NCI-H226 (cell line): ENCODE results near the gene ZNF555.
"Not testable (repeated sequence)": the region's sequence is repeated elsewhere in the genome, so short reads cannot be mapped to it uniquely, and the experiment has no call there.

Experiments
- DNase-seq: peaks from one replicate; pipeline ENCODE4 v3.0.0-alpha.2; 2015

The ZNF555 gene

DNA sequence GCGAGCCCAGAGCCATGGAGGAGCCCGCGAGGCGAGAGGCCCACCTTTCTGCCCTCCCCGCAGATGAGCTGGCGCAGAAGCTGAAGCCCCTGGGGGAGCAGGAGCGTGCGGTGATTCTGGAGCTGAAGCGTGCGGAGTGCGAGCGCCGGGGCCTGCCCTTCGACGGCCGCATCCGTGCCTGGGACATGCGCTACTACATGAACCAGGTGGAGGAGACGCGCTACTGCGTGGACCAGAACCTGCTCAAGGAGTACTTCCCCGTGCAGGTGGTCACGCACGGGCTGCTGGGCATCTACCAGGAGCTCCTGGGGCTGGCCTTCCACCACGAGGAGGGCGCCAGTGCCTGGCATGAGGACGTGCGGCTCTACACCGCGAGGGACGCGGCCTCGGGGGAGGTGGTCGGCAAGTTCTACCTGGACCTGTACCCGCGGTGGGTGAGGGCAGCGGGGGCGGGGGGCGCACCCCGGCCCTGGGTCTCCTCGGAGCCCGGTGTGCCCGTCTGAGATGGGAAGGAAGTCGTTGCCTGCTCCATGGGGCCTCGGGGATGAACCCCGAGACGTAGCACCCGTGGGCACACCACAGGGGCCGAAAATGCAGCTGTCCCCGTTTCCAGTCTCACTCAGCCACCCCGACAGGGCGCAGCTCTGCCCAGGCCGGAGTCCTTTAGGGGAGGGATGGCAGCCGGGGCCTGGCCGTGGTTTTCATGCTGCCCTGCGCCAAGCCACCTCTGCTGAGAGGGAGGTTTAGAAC lies 33.7 kb upstream of the ZNF555 start:
- no peak for DNase-seq

DNA sequence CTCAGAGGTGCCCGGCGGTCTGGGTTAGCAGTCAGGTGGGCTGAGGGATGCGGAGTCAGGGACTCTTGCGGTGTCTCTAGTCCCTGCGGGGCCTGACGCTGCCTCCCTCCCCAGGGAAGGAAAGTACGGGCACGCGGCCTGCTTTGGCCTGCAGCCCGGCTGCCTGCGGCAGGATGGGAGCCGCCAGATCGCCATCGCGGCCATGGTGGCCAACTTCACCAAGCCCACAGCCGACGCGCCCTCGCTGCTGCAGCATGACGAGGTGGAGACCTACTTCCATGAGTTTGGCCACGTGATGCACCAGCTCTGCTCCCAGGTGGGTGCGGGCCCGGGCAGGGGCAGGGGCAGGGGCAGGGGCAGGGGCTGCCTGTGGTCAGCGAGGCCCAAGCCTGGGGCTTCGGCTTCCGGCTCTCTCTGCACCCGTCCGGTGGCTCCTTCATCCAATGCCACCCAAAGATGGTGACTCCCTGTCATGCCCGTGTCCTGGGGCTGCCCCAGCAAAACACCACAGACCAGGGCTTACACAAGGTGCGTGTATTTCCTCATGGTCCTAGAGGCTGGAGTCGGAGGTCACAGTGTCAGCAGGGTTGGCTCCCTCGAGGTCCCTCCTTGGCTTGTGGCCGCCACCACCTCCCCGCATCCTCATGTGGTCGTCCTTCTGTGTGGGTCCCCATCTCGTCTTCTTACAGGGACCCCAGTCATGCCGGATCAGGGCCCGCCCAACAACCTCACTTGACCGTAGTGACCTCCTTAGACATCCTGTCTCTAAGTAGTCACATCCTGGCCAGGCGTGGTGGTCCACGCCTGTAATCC lies 32.9 kb upstream of the ZNF555 start:
- DNase-seq: no peak

DNA sequence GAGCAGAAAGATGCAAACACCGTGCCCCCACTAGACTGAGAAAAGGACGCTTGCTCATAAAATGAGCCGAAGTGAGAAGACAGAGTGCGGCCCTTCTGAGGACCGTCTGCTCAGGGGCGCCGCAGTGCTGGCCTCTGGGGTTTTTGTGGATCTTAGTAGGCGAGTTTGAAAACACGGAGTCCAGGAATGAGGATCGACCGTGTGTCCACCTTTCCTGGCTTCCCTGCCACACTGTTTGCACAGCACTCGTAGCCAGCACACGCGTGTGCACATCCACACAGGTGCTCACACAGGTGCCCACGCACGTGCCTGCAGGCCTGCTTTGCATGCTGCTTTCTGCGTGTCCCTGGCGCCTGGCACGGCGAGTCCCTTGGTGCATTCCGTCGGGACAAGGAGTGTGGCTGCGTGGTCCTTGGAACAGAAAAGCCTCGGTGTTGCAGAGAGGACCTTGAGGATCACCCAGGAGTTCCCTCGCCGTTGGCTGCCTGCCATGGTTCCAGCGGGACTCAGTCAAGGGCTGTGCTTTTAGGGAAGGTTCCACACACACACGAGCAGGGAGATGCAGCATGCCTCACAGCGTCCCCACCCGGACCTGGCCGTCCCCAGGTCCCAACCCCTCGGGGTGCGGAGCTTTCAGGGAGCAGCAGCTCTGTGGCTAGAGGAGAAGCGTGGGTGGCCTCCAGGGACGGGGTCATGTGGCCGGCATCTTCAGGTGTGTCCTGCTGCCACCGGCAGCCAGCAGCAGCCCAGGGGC lies 31.7 kb upstream of the ZNF555 start:
- no peak for DNase-seq

DNA sequence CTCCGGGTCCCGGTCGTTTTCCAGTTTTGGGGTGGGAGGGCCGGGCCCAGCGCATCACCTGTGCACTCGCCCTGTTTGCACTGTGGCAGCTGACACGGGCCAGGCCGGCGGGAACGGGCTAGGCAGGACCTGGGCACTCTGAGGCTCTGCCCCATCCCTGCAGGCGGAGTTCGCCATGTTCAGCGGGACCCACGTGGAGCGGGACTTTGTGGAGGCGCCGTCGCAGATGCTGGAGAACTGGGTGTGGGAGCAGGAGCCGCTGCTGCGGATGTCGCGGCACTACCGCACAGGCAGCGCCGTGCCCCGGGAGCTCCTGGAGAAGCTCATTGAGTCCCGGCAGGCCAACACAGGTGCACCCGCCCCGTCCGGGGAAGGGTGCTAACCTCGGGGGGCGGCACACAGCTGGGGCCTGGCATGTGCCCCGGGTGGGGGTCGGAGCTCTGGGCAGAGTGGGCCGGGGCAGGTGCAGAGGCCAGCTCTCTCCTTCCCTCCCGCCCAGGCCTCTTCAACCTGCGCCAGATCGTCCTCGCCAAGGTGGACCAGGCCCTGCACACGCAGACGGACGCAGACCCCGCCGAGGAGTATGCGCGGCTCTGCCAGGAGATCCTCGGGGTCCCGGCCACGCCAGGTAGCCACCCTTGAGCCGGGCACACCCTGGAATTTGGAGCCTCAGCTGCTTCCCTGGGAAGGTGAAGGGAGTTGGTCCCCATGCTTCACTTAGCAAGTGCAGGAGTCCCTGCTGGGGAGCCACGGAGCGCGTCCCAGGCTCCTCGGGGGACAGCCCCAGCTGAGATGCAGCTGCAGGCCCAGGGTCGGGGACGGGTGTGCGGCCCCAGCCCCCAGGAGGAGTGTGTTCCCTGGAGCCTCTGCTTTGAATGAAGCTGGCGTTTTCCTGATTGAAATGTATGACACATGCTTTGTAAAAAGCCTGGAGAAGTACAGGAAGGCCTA lies 30.9 kb upstream of the ZNF555 start:
- DNase-seq: no peak

DNA sequence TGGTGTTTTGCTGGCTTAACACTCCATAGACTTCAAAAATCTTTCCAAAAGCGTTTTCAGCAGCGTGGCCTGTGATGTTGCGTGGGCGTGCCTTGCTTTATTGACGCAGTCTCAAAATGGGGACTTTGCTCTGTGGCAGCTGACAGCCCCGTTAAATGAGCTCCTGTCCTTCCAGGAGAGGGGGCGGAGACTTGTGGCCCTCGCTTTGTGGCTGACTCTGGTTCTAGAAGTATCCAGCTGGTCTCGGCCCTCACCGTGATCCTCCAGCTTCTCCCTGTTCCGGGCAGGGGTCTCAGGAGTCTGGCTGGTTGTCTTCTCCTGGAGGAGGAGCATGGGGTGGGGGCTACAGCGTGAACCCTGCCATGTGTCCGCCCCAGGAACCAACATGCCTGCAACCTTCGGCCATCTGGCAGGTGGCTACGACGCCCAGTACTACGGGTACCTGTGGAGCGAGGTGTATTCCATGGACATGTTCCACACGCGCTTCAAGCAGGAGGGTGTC lies 30.0 kb upstream of the ZNF555 start:
- DNase-seq: no peak

DNA sequence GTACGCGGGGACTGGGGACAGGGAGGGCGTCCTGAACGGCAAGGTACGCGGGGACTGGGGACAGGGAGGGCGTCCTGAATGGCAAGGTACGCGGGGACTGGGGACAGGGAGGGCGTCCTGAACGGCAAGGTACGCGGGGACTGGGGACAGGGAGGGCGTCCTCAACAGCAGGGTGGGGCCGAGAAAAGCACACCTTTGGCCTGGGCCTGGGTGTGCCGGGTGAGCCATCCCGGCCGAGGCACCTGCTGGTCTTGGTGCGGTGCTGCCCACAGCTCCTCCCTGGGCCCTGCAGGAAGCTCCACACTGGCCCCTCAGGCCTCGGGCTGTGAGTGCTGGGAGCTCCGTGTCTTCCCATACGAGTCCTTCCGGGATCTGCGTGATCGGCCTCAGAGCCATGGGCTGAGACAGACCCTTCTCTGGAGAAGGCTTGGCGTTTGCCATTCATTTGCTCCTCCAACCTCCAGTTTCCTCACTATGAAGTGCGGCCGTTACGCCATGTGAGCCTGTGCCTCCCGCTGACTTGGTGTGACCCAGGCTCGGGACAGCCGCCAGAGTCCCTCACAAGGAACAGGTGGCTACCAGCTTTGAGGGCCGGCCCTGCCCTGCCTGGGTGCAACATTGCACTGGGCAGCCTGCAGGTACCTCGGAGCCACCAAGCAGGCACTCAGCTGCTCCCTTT lies 29.4 kb upstream of the ZNF555 start:
- DNase-seq: no peak

DNA sequence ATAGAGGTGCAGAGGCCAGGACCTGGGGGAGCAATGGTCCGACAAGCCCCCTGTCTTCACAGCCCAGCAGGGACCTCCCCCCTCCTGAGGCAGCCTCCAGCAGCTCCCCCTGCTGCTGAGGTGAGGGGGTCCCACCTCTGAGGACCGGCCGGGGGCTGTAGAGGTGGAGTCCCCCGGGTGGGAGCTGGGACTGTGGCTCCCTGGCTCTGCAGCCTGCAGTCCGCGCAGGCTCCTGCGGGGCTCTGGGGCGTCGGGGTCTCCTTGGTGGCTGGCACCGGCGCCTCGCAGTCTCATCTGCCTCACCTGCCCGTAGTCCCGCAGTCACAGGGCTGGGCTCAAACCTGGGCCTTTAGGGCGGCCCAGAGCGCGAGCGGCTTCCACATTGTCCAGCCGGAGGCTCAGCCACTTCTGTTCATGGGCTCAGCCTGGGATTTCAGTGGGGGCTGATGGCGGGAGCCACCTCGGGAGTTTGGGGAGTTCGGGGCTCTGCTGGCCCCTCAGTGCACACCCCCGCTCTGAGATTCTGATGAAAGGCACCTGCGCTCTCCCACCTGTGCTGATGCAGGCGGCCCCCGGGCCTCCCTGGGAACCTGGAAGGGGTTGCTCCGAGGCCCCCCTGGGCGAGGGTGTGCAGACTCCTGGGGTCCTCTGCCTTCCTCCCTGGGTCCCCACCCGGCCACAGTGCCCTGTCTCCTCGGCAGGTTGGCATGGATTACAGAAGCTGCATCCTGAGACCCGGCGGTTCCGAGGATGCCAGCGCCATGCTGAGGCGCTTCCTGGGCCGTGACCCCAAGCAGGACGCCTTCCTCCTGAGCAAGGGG lies 28.7 kb upstream of the ZNF555 start:
- no peak for DNase-seq

DNA sequence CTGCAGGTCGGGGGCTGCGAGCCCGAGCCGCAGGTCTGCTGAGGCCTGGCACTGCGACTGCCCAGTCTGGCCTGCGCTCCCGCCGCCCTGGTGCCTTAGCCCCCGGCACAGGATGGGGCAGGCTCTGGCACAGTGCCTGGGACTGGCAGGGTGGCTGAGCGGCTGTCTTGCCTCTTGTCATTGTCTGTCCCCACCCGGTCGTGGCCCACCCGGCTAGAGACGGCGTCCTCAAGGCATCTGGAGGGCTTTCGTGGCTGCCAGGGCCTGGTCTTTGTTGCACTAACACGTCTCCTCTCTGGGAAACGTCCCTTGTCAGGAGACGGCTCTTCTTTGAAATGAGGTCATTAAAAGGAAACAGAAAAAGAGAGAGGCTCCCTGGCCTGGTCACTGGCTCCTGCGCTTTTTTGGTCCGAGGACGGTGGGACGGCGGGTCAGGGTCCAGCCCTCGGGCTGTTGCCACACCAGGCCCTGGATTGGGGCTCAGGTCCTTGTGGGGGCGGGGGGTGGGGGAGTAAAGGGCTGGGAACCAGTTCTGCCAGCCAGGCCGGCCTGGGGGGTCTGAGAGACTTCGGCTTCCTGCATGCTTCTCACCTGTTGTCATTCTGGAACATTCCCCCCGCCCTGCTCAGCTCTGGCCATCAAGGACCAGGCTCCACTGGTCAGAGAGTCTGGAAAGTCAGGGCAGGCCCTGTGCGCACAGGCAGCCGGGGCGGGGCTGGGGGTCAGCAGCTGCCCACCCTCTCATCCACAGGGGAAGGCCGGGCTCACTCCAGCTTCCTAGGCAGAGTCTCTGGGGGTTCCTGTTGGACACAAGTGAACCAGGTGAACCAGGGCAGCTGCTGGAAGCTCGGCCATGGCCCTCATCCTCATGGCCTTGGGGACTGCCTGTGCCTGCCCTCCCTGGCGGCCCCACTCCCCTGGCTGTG lies 27.8 kb upstream of the ZNF555 start:
- no peak for DNase-seq

DNA sequence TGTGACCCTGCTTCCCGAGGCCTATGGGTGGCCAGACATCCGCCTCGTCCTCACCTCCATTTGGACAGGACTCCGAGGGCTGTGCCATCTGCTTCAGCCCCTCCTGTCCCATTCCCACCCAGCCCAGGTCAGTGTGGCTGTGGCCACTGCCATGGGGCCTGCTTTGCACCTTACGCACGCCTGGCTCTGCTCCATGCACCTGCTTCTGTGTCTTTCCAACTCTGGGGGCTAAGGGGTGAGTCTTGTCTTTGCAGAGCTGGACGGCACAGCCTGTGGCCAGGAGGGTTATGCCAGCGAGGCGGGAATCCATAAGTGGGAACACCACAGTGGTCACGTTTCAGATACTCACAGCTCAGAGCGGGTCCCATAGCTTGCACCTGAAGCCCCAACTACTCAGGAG lies 26.8 kb upstream of the ZNF555 start:
- DNase-seq: no peak

DNA sequence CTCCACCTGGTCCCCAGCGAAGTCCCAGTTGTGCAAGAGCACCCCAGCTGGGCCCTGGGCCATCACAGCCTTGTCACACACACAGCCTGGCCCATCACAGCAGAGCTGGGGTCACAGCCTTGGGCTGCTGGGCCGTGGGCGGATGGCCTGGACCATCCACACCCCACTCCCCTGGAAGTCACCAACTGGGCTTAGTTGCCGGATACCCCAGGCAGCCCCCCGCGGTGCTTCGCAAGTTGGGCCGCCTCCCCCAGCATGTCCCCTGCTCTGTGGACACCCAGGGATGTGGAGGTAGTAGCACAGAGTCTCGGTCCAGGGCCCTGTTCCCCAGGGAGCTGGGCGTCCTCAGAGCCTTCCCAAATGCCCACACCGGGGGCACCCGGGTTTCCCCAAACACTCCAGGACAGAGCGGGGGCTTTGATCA lies 26.1 kb upstream of the ZNF555 start:
- DNase-seq: no peak

DNA sequence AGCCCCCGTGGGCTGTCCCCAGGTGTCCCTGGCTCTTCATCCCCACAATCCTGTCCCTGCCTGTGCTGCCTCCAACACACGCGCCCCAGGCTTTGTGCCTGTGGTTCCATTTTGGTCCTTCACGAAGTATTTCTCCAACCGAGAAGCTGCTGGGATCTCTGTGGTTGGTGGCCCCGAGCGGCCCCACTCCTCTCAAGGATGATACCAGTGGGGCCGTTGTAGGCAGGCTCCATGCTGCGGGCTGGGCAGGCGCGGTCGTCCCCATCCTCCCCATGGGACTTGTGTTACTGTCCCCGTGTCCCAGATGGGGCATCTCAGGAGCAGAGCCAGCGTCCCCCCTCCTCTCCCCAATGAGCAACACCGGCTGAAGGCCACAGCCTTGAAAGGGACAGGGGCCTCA lies 25.4 kb upstream of the ZNF555 start:
- DNase-seq: no peak

DNA sequence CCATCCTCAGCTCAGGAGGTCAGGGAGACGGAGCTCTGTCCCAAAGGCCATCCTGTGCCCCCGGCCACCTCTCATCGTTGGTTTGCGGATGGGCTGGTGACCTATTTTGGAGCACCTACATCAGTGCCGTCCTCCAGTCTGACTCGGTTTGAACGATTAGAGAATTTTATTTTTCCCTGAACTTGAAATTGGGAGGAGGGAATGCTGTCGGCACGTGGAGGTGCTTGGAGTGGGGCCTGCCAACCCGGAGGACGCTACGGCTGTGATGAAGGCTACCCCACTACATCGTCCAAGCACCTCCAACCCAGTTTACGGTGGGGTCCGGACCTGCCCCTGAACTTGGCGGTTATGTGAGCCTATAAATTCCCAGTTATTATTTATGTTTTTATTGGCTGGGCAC lies 24.6 kb upstream of the ZNF555 start:
- no peak for DNase-seq

DNA sequence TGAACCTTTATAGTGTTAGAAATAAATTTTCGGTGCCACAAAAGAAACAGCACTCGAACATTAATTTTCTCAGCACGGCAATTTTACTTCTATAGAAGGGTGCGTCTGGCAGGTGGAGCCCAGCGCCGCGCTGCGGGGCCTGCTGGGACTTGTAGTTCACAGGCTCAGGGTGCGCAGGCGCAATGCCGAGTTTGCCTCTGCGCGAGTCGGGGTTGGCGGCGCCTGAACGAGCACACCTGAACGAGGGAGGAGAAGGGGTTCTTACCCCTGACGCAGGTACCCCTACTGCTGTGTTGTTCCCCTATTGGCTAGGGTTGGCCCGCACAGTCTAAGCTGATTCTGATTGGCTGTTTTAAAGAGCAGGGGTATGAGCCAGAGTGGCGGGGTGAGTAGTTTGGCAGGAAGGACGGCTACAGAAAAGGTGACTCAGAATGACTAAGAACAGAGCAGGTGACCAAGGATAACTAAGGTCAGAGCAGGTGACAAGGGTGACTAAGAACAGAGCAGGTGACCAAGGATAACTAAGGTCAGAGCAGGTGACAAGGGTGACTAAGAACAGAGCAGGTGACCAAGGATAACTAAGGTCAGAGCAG lies 23.9 kb upstream of the ZNF555 start:
- DNase-seq: not testable (repeated sequence)

DNA sequence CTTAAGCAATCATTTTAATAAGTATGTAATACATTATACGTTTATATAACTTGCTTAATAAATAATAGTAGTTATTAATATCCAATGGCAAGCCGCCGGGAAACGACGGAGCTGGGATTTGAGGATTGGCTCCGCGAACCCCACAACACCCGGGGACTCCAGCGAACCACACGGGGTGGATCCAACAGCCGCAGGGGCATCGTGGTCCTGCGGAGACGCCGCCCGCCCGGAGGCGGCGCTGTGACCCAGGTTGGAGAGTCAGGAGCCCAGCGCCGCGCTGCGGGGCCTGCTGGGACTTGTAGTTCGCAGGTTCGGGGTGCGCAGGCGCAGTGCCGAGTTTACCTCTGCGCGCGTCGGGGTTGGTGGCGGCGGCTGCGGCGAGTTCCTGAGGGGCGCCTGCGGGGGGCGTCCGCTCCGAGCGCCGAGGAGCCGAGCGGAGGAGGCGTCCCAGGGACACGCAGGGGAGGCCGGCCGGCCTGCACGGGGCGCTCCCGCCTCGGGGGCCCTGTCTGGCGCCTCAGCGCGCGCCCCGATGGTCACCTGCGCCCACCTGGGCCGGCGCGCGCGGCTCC lies 21.6 kb upstream of the ZNF555 start, which contains the start of gene ZNF554:
TSS of gene ZNF554 (plus strand) at position 329 of the 572 bp plus-strand sequence. CDS start at position 533, 204 bp downstream.
- peak; percentile 85 for DNase-seq

DNA sequence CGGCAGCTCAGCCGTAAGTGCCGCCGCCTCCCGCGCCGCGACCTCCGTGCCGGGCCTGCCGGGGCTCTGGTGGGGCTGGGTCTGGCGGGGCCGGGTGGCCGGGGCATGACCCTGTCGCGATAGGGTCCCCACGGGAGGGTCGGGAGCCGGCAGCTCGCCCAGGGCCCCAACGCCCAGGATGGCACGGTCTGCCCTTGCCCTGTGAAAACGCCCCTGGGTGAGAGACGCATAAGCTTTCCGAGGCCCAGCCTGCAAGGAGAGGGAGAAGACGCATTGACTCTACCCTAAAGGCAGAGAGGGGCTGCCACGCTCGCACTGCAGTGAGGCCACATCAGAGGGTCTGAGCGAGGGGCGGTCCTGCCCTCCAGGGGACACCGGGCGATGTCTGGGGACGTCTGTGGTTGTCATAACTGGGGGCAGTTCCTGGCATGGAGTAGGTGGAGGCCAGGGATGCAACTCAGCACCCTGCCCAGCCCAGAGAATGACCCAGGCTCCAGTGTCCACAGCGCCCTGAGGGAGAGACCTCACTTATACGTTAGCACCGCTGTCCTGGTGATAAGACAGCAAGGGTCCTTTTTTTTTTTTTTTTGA lies 21.1 kb upstream of the ZNF555 start:
- DNase-seq: no peak

DNA sequence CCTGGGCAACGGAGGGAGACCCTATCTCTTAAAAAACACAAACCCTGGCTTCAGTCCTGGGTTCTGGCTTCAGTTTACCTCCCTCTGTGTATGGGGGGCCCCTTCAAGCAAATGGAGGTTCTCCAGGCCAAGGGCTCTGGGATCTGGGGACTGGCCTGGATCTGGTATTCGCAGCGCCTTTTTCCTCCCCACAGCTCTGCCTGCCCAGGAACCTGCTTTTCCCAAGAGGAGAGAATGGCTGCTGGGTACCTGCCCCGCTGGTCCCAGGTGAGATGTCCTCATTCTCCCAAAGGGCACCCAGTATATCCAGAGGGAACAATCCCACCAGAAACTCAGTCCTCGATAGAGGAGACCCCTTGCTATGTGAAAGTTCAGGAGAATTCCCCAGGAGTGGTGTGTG lies 18.4 kb upstream of the ZNF555 start:
- DNase-seq: no peak

DNA sequence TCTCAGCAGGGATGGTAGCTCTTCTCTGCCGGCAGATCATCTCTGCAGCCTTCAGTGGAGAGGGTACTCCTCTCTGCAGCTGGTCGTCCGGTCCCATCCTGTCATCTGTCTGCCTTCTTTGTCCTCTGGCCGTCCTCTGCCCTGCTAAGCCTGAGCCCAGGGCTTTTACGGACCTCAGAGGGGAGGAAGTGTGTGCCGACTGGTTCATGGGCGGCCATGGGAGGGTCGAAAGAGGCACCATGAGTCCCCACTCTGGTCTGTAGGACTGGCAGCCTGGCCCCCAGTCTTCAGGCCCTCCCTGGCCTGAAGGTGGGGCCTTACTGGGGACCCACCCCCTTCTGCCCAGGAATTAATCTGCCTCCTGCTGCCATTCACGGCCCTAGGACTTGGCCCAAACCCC lies 17.6 kb upstream of the ZNF555 start:
- no peak for DNase-seq

DNA sequence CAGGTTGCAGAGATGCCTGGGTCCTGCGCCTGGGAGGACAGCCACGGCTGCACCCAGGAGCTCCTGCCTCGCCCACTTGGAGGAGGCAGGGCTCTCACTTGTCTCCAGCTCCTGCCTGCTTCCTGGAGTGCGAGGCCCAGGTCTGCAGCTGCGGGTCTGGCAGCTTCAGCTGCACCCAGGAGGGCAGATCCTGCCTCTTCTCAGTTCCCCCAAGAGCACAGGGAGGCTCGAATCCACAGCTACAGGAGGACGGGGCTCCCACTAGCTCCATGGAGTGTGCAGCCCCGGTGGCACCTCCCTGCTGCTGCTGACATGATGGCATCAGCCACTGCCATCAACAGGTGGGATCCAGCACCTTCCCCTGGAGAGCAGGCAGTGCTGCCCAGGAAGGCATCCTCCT lies 17.1 kb upstream of the ZNF555 start:
- DNase-seq: no peak
